GM23338 (cell line): ENCODE results near the gene LMO1. TPM values are rescaled to one million over a fixed set of nuclear protein-coding genes. Genes with fewer than 3 reads are reported as not detected.
A peak's percentile ranks its signal among the peaks of the same experiment; 100 is the strongest.

Experiments
- ATAC-seq: fragments of 200-7000 bp; cut with Tn5 transposase; 3 replicates; pipeline ENCODE4 v1.9.1; 2020
- DNase-seq: peaks from one replicate; pipeline ENCODE4 v3.0.0-alpha.2; 2015; ENCODE audit warnings: low spot score
- H2AFZ ChIP-seq: fragments of 200-600 bp; sonication (generic); 2 replicates; pipeline ENCODE4 v1.8.0; 2016; ENCODE audit warnings: antibody characterized with exemption, mild to moderate bottlenecking, moderate library complexity
- H3F3A ChIP-seq: fragments of 200-600 bp; sonication (generic); replicated peaks from 2 replicates; pipeline ENCODE4 v1.8.0; 2017; ENCODE audit warnings: antibody characterized with exemption, mixed run types, low read depth
- H3K27ac ChIP-seq: fragments of 200-600 bp; sonication (generic); 2 replicates; pipeline ENCODE4 v1.6.1; 2016; ENCODE audit warnings: low read depth
- H3K27me3 ChIP-seq: fragments of 200-600 bp; sonication (generic); 2 replicates; pipeline ENCODE4 v1.8.0; 2016; ENCODE audit warnings: mild to moderate bottlenecking, mixed run types, moderate library complexity; ENCODE audit not compliant: insufficient read depth
- H3K36me3 ChIP-seq: fragments of 200-600 bp; sonication (generic); 2 replicates; pipeline ENCODE4 v1.8.0; 2016; ENCODE audit warnings: mild to moderate bottlenecking; ENCODE audit not compliant: insufficient read depth
- H3K4me1 ChIP-seq: fragments of 200-600 bp; sonication (generic); 2 replicates; pipeline ENCODE4 v1.8.0; 2016; ENCODE audit warnings: mild to moderate bottlenecking, moderate library complexity; ENCODE audit not compliant: insufficient read depth
- H3K4me2 ChIP-seq: fragments of 200-600 bp; sonication (generic); 2 replicates; pipeline ENCODE4 v1.7.1; 2017; ENCODE audit warnings: mixed run types
- H3K4me3 ChIP-seq: fragments of 200-600 bp; sonication (generic); 2 replicates; pipeline ENCODE4 v1.6.1; 2016; ENCODE audit warnings: mixed run types
- H3K79me2 ChIP-seq: fragments of 200-600 bp; sonication (generic); replicated peaks from 2 replicates; pipeline ENCODE4 v1.8.0; 2017; ENCODE audit warnings: mild to moderate bottlenecking; ENCODE audit not compliant: insufficient read depth
- H3K9me2 ChIP-seq: fragments of 200-600 bp; sonication (generic); 2 replicates; pipeline ENCODE4 v1.8.0; 2017; ENCODE audit not compliant: insufficient read depth
- H4K20me1 ChIP-seq: fragments of 200-600 bp; sonication (generic); replicated peaks from 2 replicates; pipeline ENCODE4 v1.8.0; 2017; ENCODE audit warnings: mild to moderate bottlenecking; ENCODE audit not compliant: insufficient read depth
- H3K27ac Mint-ChIP-seq: 2 replicates; pipeline ENCODE4 v1.8.0; 2020; ENCODE audit warnings: inconsistent platforms, mild to moderate bottlenecking, moderate library complexity, mixed read lengths
- H3K27me3 Mint-ChIP-seq: 3 replicates; pipeline ENCODE4 v1.8.0; 2022; ENCODE audit warnings: low read depth, mild to moderate bottlenecking, moderate library complexity, mixed read lengths, inconsistent platforms; ENCODE audit not compliant: insufficient read depth, poor library complexity
- H3K36me3 Mint-ChIP-seq: 3 replicates; pipeline ENCODE4 v1.8.0; 2021; ENCODE audit warnings: low read depth, mild to moderate bottlenecking, inconsistent platforms, moderate library complexity, mixed read lengths
- H3K4me1 Mint-ChIP-seq: 3 replicates; pipeline ENCODE4 v1.8.0; 2020; ENCODE audit warnings: mild to moderate bottlenecking, inconsistent platforms, mixed read lengths
- H3K4me3 Mint-ChIP-seq: 3 replicates; pipeline ENCODE4 v1.8.0; 2021; ENCODE audit warnings: moderate library complexity, mild to moderate bottlenecking, inconsistent platforms, mixed read lengths
- H3K9me3 Mint-ChIP-seq: 3 replicates; pipeline ENCODE4 v1.8.0; 2020; ENCODE audit warnings: moderate library complexity, mild to moderate bottlenecking, inconsistent platforms, mixed read lengths
- CREB1 ChIP-seq: fragments of 250-450 bp; sonication (Bioruptor Pico); IDR thresholded peaks from 2 replicates; pipeline ENCODE4 v1.5.0; 2020; ENCODE audit warnings: low read depth, mild to moderate bottlenecking, moderate library complexity
- EZH2 ChIP-seq: fragments of 200-600 bp; sonication (generic); IDR thresholded peaks from one replicate; pipeline ENCODE4 v1.8.0; 2017; ENCODE audit warnings: antibody characterized with exemption, mild to moderate bottlenecking, low read depth; ENCODE audit not compliant: unreplicated experiment
- JUNB ChIP-seq: IDR thresholded peaks from one replicate; pipeline ENCODE4 v1.6.1; 2016; ENCODE audit warnings: antibody characterized with exemption; ENCODE audit not compliant: unreplicated experiment
- NANOG ChIP-seq: IDR thresholded peaks from 2 replicates; pipeline ENCODE4 v1.6.1; 2016; ENCODE audit warnings: antibody characterized with exemption, borderline replicate concordance
- POLR2AphosphoS5 ChIP-seq: IDR thresholded peaks from 2 replicates; pipeline ENCODE4 v1.6.1; 2016; ENCODE audit warnings: antibody characterized with exemption, low read depth
- ZNF114 ChIP-seq: fragments of 250-450 bp; sonication (Bioruptor Pico); IDR thresholded peaks from 2 replicates; pipeline ENCODE4 v1.5.0; 2020; ENCODE audit warnings: mild to moderate bottlenecking, moderate library complexity
- polyA plus RNA-seq: library from polyadenylated mRNA; unstranded; fragments of >200 nt; fragmentation: Nextera tagmentation; extraction: Ambion mirVana; gene quantifications from 2 replicates; pipeline ENCODE4 v1.2.1, GENCODE V29; 2016
- total RNA-seq: library from RNA; depleted of rRNA; stranded (reverse); fragments of >200 nt; shearing (Covaris generic); gene quantifications from 2 replicates; pipeline ENCODE4 v1.2.3, GENCODE V29; 2014
- TF ChIP-seq, protein P1 (sequence below), 2 experiments: fragments of 200-600 bp in 1 of 2; sonication (generic) in 1 of 2; conservative IDR thresholded peaks; 2 replicates each; pipeline versions ENCODE4 v1.5.1 to v1.6.1; 2016 to 2017; ENCODE audit warnings: antibody characterized with exemption in 2 of 2, low read depth in 2 of 2, mild to moderate bottlenecking in 2 of 2, moderate library complexity in 1 of 2
- TF ChIP-seq, protein P2 (sequence below): fragments of 250-450 bp; sonication (Bioruptor Pico); IDR thresholded peaks from 2 replicates; pipeline ENCODE4 v1.5.0; 2020; ENCODE audit warnings: mild to moderate bottlenecking, moderate library complexity
- TF ChIP-seq, protein P3 (sequence below): IDR thresholded peaks from one replicate; pipeline ENCODE4 v1.6.1; 2018; ENCODE audit warnings: antibody characterized with exemption; ENCODE audit not compliant: unreplicated experiment

Gene LMO1
- total and polyA plus RNA-seq, 2 experiments from 2014 or later = 0.40 TPM; not detected in 1

DNA sequence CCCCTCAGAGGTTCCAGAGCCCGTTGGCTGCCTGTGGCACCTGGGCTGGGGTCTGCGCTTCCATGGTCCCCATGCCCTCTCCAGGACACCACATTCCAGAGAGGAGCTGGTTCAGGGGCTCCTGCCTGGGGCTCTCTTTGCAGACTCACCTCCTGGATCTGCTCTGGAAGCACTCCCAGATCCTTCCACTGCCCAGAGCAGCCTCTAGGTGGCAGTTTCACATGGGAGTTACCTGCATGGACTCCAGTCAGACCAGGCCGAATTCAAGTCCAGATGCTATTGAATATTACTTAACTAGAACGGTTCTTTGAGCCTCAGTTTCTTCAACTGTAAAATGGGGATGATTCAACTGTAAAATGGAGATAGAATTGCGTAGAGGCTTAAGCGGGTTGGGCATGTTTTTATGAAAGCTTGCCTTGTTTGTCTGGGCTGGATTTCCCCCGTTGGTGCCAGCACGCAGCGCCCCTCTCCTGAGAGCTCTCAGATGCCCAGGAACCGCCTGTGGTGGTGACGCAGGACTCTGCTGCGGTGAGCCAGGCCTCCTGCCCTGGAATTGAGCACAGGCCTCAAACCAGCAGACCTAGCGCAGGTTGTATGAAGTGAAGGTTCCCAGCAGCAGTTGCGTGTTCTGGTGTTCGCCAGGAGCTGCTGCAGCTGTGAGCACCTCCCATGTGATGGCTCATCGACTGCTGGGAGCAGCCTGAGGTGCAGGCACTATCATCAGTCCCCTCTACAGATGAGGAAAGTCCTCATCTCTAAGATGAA lies 44.2 kb downstream of the LMO1 start:
- H3K4me1 ChIP-seq = no peaks in the 10 kb centered on the region
- Mint-ChIP-seq H3K36me3 (no peaks in the 10 kb centered on the region), H3K4me3 (no peak overlapping the region), H3K9me3 (no peaks in the 10 kb centered on the region; the same call in 2 of the 3 replicates), H3K4me1 (peaks cover 15% of the 10 kb centered on the region), H3K27me3 (peaks cover 8% of the 10 kb centered on the region), H3K27ac (no peak overlapping the region)
- DNase-seq = peak; percentile 85
- no peak overlapping the region for H3K27ac ChIP-seq
- H3K27me3 ChIP-seq = no peaks in the 10 kb centered on the region
- H2AFZ ChIP-seq = no peak overlapping the region
- no peaks in the 10 kb centered on the region for H3K79me2 ChIP-seq
- TF ChIP-seq, protein P1, sequence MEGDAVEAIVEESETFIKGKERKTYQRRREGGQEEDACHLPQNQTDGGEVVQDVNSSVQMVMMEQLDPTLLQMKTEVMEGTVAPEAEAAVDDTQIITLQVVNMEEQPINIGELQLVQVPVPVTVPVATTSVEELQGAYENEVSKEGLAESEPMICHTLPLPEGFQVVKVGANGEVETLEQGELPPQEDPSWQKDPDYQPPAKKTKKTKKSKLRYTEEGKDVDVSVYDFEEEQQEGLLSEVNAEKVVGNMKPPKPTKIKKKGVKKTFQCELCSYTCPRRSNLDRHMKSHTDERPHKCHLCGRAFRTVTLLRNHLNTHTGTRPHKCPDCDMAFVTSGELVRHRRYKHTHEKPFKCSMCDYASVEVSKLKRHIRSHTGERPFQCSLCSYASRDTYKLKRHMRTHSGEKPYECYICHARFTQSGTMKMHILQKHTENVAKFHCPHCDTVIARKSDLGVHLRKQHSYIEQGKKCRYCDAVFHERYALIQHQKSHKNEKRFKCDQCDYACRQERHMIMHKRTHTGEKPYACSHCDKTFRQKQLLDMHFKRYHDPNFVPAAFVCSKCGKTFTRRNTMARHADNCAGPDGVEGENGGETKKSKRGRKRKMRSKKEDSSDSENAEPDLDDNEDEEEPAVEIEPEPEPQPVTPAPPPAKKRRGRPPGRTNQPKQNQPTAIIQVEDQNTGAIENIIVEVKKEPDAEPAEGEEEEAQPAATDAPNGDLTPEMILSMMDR (conservative IDR thresholded peaks at IDR 0.05; ENCODE audit: low read depth in 2 of 2) = peak; percentile 77
- no peak for TF ChIP-seq POLR2AphosphoS5
- no peaks in the 10 kb centered on the region for H4K20me1 ChIP-seq
- peak; percentile 92 for ATAC-seq
- no peak overlapping the region for H3K4me2 ChIP-seq
- H3K9me2 ChIP-seq = no peaks in the 10 kb centered on the region
- no peaks in the 10 kb centered on the region for H3F3A ChIP-seq
- H3K36me3 ChIP-seq = no peaks in the 10 kb centered on the region
- H3K4me3 ChIP-seq = no peak overlapping the region

DNA sequence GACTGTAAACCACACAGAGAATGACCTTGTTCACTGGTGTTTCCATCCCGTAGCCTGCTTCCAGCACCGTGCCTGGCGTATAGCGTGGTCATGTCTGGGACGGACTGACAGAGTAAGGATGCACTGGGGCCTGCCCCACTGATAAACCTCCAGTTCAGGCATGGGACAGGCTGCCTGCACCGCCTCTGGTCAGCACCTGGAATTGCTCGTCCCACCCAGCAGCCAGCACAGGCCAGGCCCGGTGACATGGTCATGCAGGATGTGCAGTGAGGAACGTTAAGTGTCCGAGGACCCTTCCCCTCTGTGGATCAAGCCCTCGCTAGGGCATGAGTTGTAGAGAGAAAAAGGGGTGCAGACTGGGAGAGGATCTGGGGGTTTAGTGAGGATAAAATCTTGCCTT lies 44.8 kb downstream of the LMO1 start:
- no peaks in the 10 kb centered on the region for H3K36me3 ChIP-seq
- H3K27me3 Mint-ChIP-seq = peaks cover 8% of the 10 kb centered on the region
- no peak overlapping the region for H3K27ac ChIP-seq
- no peak for TF ChIP-seq NANOG
- no peak for TF ChIP-seq EZH2
- no peak for TF ChIP-seq ZNF114 (CRISPR knock-in tag)
- no peak for TF ChIP-seq JUNB
- TF ChIP-seq, protein P2, sequence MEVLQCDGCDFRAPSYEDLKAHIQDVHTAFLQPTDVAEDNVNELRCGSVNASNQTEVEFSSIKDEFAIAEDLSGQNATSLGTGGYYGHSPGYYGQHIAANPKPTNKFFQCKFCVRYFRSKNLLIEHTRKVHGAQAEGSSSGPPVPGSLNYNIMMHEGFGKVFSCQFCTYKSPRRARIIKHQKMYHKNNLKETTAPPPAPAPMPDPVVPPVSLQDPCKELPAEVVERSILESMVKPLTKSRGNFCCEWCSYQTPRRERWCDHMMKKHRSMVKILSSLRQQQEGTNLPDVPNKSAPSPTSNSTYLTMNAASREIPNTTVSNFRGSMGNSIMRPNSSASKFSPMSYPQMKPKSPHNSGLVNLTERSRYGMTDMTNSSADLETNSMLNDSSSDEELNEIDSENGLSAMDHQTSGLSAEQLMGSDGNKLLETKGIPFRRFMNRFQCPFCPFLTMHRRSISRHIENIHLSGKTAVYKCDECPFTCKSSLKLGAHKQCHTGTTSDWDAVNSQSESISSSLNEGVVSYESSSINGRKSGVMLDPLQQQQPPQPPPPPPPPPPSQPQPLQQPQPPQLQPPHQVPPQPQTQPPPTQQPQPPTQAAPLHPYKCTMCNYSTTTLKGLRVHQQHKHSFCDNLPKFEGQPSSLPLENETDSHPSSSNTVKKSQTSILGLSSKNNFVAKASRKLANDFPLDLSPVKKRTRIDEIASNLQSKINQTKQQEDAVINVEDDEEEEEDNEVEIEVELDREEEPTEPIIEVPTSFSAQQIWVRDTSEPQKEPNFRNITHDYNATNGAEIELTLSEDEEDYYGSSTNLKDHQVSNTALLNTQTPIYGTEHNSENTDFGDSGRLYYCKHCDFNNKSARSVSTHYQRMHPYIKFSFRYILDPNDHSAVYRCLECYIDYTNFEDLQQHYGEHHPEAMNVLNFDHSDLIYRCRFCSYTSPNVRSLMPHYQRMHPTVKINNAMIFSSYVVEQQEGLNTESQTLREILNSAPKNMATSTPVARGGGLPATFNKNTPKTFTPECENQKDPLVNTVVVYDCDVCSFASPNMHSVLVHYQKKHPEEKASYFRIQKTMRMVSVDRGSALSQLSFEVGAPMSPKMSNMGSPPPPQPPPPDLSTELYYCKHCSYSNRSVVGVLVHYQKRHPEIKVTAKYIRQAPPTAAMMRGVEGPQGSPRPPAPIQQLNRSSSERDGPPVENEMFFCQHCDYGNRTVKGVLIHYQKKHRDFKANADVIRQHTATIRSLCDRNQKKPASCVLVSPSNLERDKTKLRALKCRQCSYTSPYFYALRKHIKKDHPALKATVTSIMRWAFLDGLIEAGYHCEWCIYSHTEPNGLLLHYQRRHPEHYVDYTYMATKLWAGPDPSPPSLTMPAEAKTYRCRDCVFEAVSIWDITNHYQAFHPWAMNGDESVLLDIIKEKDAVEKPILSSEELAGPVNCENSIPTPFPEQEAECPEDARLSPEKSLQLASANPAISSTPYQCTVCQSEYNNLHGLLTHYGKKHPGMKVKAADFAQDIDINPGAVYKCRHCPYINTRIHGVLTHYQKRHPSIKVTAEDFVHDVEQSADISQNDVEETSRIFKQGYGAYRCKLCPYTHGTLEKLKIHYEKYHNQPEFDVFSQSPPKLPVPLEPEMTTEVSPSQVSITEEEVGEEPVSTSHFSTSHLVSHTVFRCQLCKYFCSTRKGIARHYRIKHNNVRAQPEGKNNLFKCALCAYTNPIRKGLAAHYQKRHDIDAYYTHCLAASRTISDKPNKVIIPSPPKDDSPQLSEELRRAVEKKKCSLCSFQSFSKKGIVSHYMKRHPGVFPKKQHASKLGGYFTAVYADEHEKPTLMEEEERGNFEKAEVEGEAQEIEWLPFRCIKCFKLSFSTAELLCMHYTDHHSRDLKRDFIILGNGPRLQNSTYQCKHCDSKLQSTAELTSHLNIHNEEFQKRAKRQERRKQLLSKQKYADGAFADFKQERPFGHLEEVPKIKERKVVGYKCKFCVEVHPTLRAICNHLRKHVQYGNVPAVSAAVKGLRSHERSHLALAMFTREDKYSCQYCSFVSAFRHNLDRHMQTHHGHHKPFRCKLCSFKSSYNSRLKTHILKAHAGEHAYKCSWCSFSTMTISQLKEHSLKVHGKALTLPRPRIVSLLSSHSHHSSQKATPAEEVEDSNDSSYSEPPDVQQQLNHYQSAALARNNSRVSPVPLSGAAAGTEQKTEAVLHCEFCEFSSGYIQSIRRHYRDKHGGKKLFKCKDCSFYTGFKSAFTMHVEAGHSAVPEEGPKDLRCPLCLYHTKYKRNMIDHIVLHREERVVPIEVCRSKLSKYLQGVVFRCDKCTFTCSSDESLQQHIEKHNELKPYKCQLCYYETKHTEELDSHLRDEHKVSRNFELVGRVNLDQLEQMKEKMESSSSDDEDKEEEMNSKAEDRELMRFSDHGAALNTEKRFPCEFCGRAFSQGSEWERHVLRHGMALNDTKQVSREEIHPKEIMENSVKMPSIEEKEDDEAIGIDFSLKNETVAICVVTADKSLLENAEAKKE (CRISPR knock-in tag) = no peak
- TF ChIP-seq, protein P3, sequence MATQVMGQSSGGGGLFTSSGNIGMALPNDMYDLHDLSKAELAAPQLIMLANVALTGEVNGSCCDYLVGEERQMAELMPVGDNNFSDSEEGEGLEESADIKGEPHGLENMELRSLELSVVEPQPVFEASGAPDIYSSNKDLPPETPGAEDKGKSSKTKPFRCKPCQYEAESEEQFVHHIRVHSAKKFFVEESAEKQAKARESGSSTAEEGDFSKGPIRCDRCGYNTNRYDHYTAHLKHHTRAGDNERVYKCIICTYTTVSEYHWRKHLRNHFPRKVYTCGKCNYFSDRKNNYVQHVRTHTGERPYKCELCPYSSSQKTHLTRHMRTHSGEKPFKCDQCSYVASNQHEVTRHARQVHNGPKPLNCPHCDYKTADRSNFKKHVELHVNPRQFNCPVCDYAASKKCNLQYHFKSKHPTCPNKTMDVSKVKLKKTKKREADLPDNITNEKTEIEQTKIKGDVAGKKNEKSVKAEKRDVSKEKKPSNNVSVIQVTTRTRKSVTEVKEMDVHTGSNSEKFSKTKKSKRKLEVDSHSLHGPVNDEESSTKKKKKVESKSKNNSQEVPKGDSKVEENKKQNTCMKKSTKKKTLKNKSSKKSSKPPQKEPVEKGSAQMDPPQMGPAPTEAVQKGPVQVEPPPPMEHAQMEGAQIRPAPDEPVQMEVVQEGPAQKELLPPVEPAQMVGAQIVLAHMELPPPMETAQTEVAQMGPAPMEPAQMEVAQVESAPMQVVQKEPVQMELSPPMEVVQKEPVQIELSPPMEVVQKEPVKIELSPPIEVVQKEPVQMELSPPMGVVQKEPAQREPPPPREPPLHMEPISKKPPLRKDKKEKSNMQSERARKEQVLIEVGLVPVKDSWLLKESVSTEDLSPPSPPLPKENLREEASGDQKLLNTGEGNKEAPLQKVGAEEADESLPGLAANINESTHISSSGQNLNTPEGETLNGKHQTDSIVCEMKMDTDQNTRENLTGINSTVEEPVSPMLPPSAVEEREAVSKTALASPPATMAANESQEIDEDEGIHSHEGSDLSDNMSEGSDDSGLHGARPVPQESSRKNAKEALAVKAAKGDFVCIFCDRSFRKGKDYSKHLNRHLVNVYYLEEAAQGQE = no peak
- no peak for TF ChIP-seq CREB1
- no peaks in the 10 kb centered on the region for H3K27me3 ChIP-seq
- H4K20me1 ChIP-seq = no peaks in the 10 kb centered on the region
- no peak overlapping the region for H3K4me2 ChIP-seq
- H3K4me3 ChIP-seq = no peak overlapping the region
- DNase-seq (no peak), ATAC-seq (peak; percentile 66)
- no peaks in the 10 kb centered on the region; the same call in 2 of the 3 replicates for H3K9me3 Mint-ChIP-seq
- H3K27ac Mint-ChIP-seq = no peak overlapping the region
- no peaks in the 10 kb centered on the region for H3F3A ChIP-seq
- H3K4me1 ChIP-seq = no peaks in the 10 kb centered on the region
- H3K36me3 Mint-ChIP-seq = no peaks in the 10 kb centered on the region
- no peaks in the 10 kb centered on the region for H3K9me2 ChIP-seq
- H3K4me3 Mint-ChIP-seq = no peak overlapping the region
- H3K4me1 Mint-ChIP-seq = peaks cover 15% of the 10 kb centered on the region
- no peak overlapping the region for H2AFZ ChIP-seq
- H3K79me2 ChIP-seq = no peaks in the 10 kb centered on the region
